GM23248 (cell line): ENCODE data around the gene MAP3K7CL. TPM values are rescaled to one million over a fixed set of nuclear protein-coding genes. Genes with fewer than 3 reads are reported as not detected.
"Not testable (repeated sequence)": the region's sequence is repeated elsewhere in the genome, so short reads cannot be mapped to it uniquely, and the experiment has no call there.

ENCODE experiments used
- DNase-seq: peaks from one replicate; pipeline ENCODE4 v3.0.0-alpha.2; 2015
- H2AFZ ChIP-seq: fragments of 200-600 bp; sonication (generic); 2 replicates; pipeline ENCODE4 v1.6.1; 2016; ENCODE audit warnings: antibody characterized with exemption
- H3F3A ChIP-seq: fragments of 200-600 bp; sonication (generic); 2 replicates; pipeline ENCODE4 v1.6.1; 2016; ENCODE audit warnings: mild to moderate bottlenecking, antibody characterized with exemption, mixed run types; ENCODE audit not compliant: insufficient read depth
- H3K27ac ChIP-seq: fragments of 200-600 bp; sonication (generic); 2 replicates; pipeline ENCODE4 v1.5.1; 2016; ENCODE audit warnings: mild to moderate bottlenecking
- H3K27me3 ChIP-seq: fragments of 200-600 bp; sonication (generic); replicated peaks from 2 replicates; pipeline ENCODE4 v1.6.1; 2016; ENCODE audit warnings: mild to moderate bottlenecking; ENCODE audit not compliant: insufficient read depth
- H3K36me3 ChIP-seq: fragments of 200-600 bp; sonication (generic); 2 replicates; pipeline ENCODE4 v1.6.1; 2016; ENCODE audit warnings: low read depth, mild to moderate bottlenecking
- H3K4me1 ChIP-seq: fragments of 200-600 bp; sonication (generic); 2 replicates; pipeline ENCODE4 v1.6.1; 2016; ENCODE audit warnings: mild to moderate bottlenecking; ENCODE audit not compliant: insufficient read depth
- H3K4me2 ChIP-seq: fragments of 200-600 bp; sonication (generic); one replicate; pipeline ENCODE4 v1.6.1; 2016; ENCODE audit warnings: mild to moderate bottlenecking; ENCODE audit not compliant: unreplicated experiment
- H3K4me3 ChIP-seq: fragments of 200-600 bp; sonication (generic); 2 replicates; pipeline ENCODE4 v1.5.1; 2016; ENCODE audit warnings: mild to moderate bottlenecking
- H3K79me2 ChIP-seq: fragments of 200-600 bp; sonication (generic); 2 replicates; pipeline ENCODE4 v1.6.1; 2016; ENCODE audit warnings: mild to moderate bottlenecking; ENCODE audit not compliant: insufficient read depth
- H3K9ac ChIP-seq: fragments of 200-600 bp; sonication (generic); 2 replicates; pipeline ENCODE4 v1.6.1; 2016; ENCODE audit warnings: mild to moderate bottlenecking
- H3K9me2 ChIP-seq: fragments of 200-600 bp; sonication (generic); 2 replicates; pipeline ENCODE4 v1.6.1; 2016; ENCODE audit warnings: mixed run types, mild to moderate bottlenecking, moderate library complexity; ENCODE audit not compliant: insufficient read depth
- H3K9me3 ChIP-seq: fragments of 200-600 bp; sonication (generic); one replicate; pipeline ENCODE4 v1.6.1; 2017; ENCODE audit warnings: low read depth
- H4K20me1 ChIP-seq: fragments of 200-600 bp; sonication (generic); 2 replicates; pipeline ENCODE4 v1.6.0; 2016; ENCODE audit not compliant: insufficient read depth
- EZH2 ChIP-seq: fragments of 200-600 bp; sonication (generic); IDR thresholded peaks from 2 replicates; pipeline ENCODE4 v1.6.1; 2018; ENCODE audit warnings: antibody characterized with exemption, mild to moderate bottlenecking; ENCODE audit not compliant: insufficient read depth, poor library complexity, severe bottlenecking
- EZH2phosphoT487 ChIP-seq: fragments of 200-600 bp; sonication (generic); IDR thresholded peaks from 2 replicates; pipeline ENCODE4 v1.6.1; 2018; ENCODE audit warnings: antibody characterized with exemption, moderate library complexity, mild to moderate bottlenecking, low read depth; ENCODE audit not compliant: insufficient read depth
- WGBS, 2 experiments: methylation state at CpG; one replicate each; pipeline ENCODE4 v1.1.6; 2015 to 2017; ENCODE audit warnings: low lambda C conversion rate in 2 of 2, low coverage in 1 of 2; ENCODE audit errors: missing lambda C conversion rate in 2 of 2; 5-methylcytosine and 5-hydroxymethylcytosine counted together
- in situ Hi-C: fragments of 300-500 bp; cut with MboI; formaldehyde crosslinking; loops from 2 replicates; pipeline ENCODE4 v1.15.0; 2020
- polyA plus RNA-seq: library from polyadenylated mRNA; unstranded; fragments of >200 nt; fragmentation: Nextera tagmentation; extraction: Ambion mirVana; gene quantifications from 2 replicates; pipeline ENCODE4 v1.2.1, GENCODE V29; 2016
- total RNA-seq: library from RNA; depleted of rRNA; stranded (reverse); fragments of >200 nt; shearing (Covaris generic); gene quantifications from 2 replicates; pipeline ENCODE4 v1.2.3, GENCODE V29; 2014

MAP3K7CL gene
- total and polyA plus RNA-seq, 2 experiments from 2014 or later: 14.8 to 34.3 TPM

- H3K4me2 ChIP-seq: peak overlapping the region; percentile 90
- in situ Hi-C loops: no loop called here
- H3K27ac ChIP-seq: peak overlapping the region; percentile 62
Measured at GRCh38 chr21:29155933-29156260, 25.5 kb downstream of the MAP3K7CL start.

GRCh38 chr21:29157080-29157479 is 26.6 kb downstream of the MAP3K7CL start:
- Histone ChIP-seq H3K9me2 (no peaks in the 10 kb centered on the region), H3K9me3 (no peaks in the 10 kb centered on the region), H3K4me3 (no peak overlapping the region), H3K27me3 (no peaks in the 10 kb centered on the region), H3F3A (peaks cover 20% of the 10 kb centered on the region; the same call in 1 of the 2 replicates), H3K4me1 (peaks cover 12% of the 10 kb centered on the region), H3K4me2 (no peak overlapping the region), H3K79me2 (no peaks in the 10 kb centered on the region), H3K27ac (no peak overlapping the region), H3K9ac (no peak overlapping the region), H2AFZ (no peak overlapping the region), H3K36me3 (no peaks in the 10 kb centered on the region), H4K20me1 (no peaks in the 10 kb centered on the region)
- in situ Hi-C loops: no loop called here
- DNase-seq: no peak
- 95 to 98% methylated on average over 2 of the region's 2 CpGs for WGBS, 2 experiments
- TF ChIP-seq EZH2phosphoT487 (no peak), EZH2 (no peak)

More at GRCh38 chr21:29155933-29156260, 25.5 kb downstream of the MAP3K7CL start:
- H3K9me2 ChIP-seq: no peaks in the 10 kb centered on the region
- no peak for DNase-seq
- no peaks in the 10 kb centered on the region for H3K79me2 ChIP-seq
- TF ChIP-seq EZH2phosphoT487 (no peak), EZH2 (no peak)
- WGBS, 2 experiments: 94 to 100% methylated on average over 2 of the region's 2 CpGs
- no peaks in the 10 kb centered on the region for H3K27me3 ChIP-seq
- H3K9me3 ChIP-seq: no peaks in the 10 kb centered on the region
- H2AFZ ChIP-seq: peak overlapping the region; percentile 87
- H3K4me3 ChIP-seq: peak overlapping the region; percentile 69
- H3F3A ChIP-seq: peaks cover 20% of the 10 kb centered on the region; the same call in 1 of the 2 replicates
- peaks cover 10% of the 10 kb centered on the region for H3K4me1 ChIP-seq
- H3K36me3 ChIP-seq: no peaks in the 10 kb centered on the region
- H3K9ac ChIP-seq: peak overlapping the region; percentile 62
- H4K20me1 ChIP-seq: no peaks in the 10 kb centered on the region

GRCh38 chr21:29159842-29160241 is 29.4 kb downstream of the MAP3K7CL start:
- Histone ChIP-seq H2AFZ (no peak overlapping the region), H3K9me2 (no peaks in the 10 kb centered on the region), H3K4me3 (no peak overlapping the region), H3K36me3 (no peaks in the 10 kb centered on the region), H3K4me2 (no peak overlapping the region), H3K79me2 (0 out of 2 replicates have a peak, but pooled peaks cover 7% of the 10 kb centered on the region), H3K27me3 (no peaks in the 10 kb centered on the region), H3K9ac (no peak overlapping the region), H3K4me1 (peaks cover 38% of the 10 kb centered on the region), H3K27ac (no peak overlapping the region), H3F3A (peaks cover 22% of the 10 kb centered on the region; the same call in 1 of the 2 replicates), H3K9me3 (no peaks in the 10 kb centered on the region), H4K20me1 (no peaks in the 10 kb centered on the region)
- DNase-seq: no peak
- TF ChIP-seq EZH2 (no peak), EZH2phosphoT487 (no peak)
- WGBS, 2 experiments: 97 to 98% methylated on average over 4 of the region's 4 CpGs
- in situ Hi-C loops: loop anchor here (10.0 kb wide), 1 partner anchor 215 kb away; no protein-coding TSS in a partner anchor

GRCh38 chr21:29162825-29163224 is 32.4 kb downstream of the MAP3K7CL start:
- in situ Hi-C loops: loop anchor here (10.0 kb wide), 1 partner anchor 212 kb away; no protein-coding TSS in a partner anchor
- Histone ChIP-seq H3K4me2 (peak overlapping the region; percentile 63), H2AFZ (peak overlapping the region; percentile 35), H3K4me1 (peaks cover 33% of the 10 kb centered on the region), H3K27ac (peak overlapping the region; percentile 92), H3K4me3 (0 out of 2 replicates have a peak overlapping the region, but pooled peaks have one; percentile 2), H3K9ac (peak overlapping the region; percentile 73)
- WGBS, 2 experiments: 12 to 16% methylated on average over 9 of the region's 9 CpGs
- H3K36me3 ChIP-seq, H3F3A ChIP-seq, H3K79me2 ChIP-seq, H3K9me3 ChIP-seq, H3K9me2 ChIP-seq, H4K20me1 ChIP-seq, H3K27me3 ChIP-seq: not testable (repeated sequence)
- peak; percentile 87 for DNase-seq
